ENCODE measurements around the gene SCD.

DNA sequence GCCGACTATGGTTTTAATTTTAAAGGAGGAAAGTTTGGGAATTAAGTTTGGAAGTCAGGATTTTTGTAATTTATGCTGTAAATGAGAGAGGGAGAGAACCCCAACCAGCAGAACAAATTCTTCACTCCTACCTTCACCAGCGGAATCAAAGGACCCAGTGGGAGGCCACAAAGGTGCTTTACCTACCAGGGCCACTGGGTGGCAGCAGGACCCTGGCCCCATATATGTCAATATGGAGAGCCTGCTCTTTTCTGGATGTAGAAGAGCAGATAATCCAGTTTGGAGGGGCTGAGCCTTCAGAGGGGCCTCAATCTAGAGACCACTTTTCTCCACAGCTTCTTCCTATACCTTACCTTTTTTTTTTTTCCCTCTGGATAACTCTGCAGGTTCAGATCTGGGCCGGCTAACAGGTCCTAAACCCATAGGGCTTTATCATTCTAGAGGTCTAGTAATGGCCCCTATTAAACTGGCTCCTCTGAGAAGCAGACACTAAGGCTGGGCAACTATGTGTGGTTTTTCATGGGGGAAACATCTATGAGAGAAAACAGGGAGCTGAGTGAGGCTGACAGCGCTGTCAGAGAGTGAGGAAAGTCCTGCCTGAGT is 8.5 kb upstream of the SCD start:
- TF ChIP-seq GATA2 (IDR thresholded peaks at IDR 0.05; ENCODE audit: low read depth, low read length) (no peak), GATA3 (IDR thresholded peaks at IDR 0.05; ENCODE audit: low read depth, low read length) (no peak)

All from SH-SY5Y (cell line).